Stimulated activated CD4-positive, alpha-beta T cell treated with anti-CD3 and anti-CD28 coated beads, TNF-alpha, amount 100 ng/mL, for 4 hours (primary cell): ENCODE results near the gene PPP1R37.
A peak's percentile ranks its signal among the peaks of the same experiment; 100 is the strongest.

Experiments
- DNase-seq, 3 experiments: peaks; one replicate each; pipeline ENCODE4 v3.0.0-alpha.2; 2020; ENCODE audit warnings: low read depth in 3 of 3

PPP1R37 gene

GRCh38 chr19:45092747-45093678 lies at the start of gene PPP1R37:
Gene PPP1R37, plus strand, starts transcription at chr19:45093179. Its CDS starts 147 bp downstream, at chr19:45093326.
- DNase-seq: peak; percentile 80 to 83 (median 83)

- DNase-seq: no peak
These were observed 47.2 kb upstream of the PPP1R37 start for GRCh38 chr19:45045671-45046353.

- DNase-seq: no peak
These were observed 46.6 kb upstream of the PPP1R37 start for GRCh38 chr19:45046355-45046754.

- DNase-seq: no peak
These were observed 45.7 kb upstream of the PPP1R37 start for GRCh38 chr19:45047188-45047797.

GRCh38 chr19:45049073-45049736 lies 43.8 kb upstream of the PPP1R37 start:
- no peak for DNase-seq

GRCh38 chr19:45050036-45050435 lies 42.9 kb upstream of the PPP1R37 start:
- no peak for DNase-seq

- DNase-seq: no peak
These were observed 40.9 kb upstream of the PPP1R37 start for GRCh38 chr19:45051929-45052579.

- DNase-seq: no peak
These were observed 36.1 kb upstream of the PPP1R37 start for GRCh38 chr19:45056831-45057230.

GRCh38 chr19:45057444-45057843 lies 35.5 kb upstream of the PPP1R37 start:
- no peak for DNase-seq

- DNase-seq: no peak
These were observed 34.3 kb upstream of the PPP1R37 start for GRCh38 chr19:45058622-45059159.

- peak; percentile 62 to 73 (median 64) for DNase-seq
These were observed 33.6 kb upstream of the PPP1R37 start for GRCh38 chr19:45059258-45059965.

GRCh38 chr19:45061965-45062364 lies 31.0 kb upstream of the PPP1R37 start:
- DNase-seq: no peak

GRCh38 chr19:45063851-45064801 lies 28.9 kb upstream of the PPP1R37 start:
- DNase-seq: no peak

GRCh38 chr19:45066921-45067661 lies 25.9 kb upstream of the PPP1R37 start:
- no peak for DNase-seq

GRCh38 chr19:45068041-45068440 lies 24.9 kb upstream of the PPP1R37 start:
- DNase-seq: no peak

GRCh38 chr19:45069056-45069455 lies 23.9 kb upstream of the PPP1R37 start:
- DNase-seq: no peak

GRCh38 chr19:45070214-45070613 lies 22.8 kb upstream of the PPP1R37 start:
- DNase-seq: no peak

GRCh38 chr19:45070861-45071544 lies 22.0 kb upstream of the PPP1R37 start:
- no peak for DNase-seq
